Stimulated activated CD4-positive, alpha-beta T cell treated with anti-CD3 and anti-CD28 coated beads, TNF-alpha, amount 100 ng/mL, for 24 hours (primary cell): ENCODE measurements around the gene HOXA4.

Experiments
- DNase-seq, 3 experiments: peaks; one replicate each; pipeline ENCODE4 v3.0.0-alpha.2; 2020; ENCODE audit warnings: low read depth in 3 of 3

The HOXA4 gene

DNA sequence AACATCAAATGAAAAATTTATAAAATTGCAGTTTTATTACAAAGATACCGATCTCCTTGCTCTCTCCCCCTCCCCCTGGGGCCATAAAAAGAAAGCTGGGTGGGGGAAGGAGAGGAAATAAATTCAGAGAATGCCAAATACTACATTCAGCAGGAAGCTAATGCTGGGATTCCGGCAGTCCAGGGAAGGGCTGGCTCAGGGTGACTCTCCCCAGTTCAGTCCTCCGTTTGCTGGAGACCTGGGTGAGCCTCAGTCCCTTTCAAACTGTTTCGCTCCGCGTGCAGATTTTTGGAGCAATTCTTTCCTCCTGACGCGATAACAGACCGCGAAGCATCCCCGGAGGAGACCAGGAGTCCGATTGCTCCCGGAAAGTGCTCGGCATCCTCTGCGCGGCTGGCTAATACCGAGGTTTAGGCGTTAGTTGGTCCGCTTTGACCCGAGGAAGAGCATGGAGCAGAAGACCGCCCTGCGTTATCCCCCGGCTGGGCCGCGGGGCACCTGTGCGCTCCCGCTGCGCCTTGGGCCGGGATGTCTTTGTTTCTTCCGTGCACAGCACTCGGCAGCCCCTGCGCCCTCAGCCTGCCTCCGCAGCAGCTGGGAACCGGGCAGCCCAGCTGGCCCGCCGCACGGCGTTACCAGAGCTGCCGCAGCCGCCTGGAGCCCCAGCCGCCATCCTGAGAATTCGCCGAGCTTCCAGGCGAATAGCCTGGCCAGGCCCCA, 24.2 kb downstream of the HOXA4 start:
- no peak for DNase-seq

DNA sequence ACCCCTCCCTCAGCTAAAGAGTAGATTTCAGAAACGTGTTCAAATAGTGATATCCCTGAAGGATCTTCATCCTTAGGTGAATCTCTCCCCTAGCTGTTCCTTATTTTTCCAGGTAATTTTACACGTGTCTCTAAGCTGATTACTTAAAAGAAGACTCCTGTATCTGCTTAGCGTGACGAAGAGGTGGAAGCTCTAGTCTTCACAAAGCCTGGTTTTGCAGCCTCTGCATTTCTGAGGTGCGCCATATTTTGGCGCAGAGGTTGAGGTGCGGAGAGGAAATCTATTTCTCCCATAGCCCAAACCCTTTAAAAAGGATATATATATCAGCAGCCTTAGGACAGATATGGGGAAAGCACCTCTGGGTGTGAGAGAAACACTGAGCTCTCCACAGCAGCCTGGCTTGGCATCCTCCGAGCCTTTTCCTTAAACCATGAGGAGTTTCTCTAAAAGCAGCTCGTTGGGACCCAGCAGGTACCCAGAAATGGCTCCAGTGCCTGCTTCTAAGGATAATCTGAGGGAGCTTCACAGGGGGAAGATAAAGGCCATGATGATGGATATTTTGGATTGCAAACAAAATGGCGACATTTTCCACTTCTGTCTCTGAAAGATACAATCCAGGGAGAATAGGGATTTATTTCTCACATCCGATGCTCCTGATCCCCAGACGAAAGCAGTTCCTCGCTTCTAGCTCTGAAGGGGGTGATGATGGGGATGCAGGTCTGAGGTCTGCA, 25.1 kb downstream of the HOXA4 start:
- DNase-seq = no peak

- no peak for DNase-seq
These were observed 26.1 kb downstream of the HOXA4 start for GRCh38 chr7:27104341-27105058.

- DNase-seq = no peak
These were observed 26.9 kb downstream of the HOXA4 start for GRCh38 chr7:27103489-27104226.

DNA sequence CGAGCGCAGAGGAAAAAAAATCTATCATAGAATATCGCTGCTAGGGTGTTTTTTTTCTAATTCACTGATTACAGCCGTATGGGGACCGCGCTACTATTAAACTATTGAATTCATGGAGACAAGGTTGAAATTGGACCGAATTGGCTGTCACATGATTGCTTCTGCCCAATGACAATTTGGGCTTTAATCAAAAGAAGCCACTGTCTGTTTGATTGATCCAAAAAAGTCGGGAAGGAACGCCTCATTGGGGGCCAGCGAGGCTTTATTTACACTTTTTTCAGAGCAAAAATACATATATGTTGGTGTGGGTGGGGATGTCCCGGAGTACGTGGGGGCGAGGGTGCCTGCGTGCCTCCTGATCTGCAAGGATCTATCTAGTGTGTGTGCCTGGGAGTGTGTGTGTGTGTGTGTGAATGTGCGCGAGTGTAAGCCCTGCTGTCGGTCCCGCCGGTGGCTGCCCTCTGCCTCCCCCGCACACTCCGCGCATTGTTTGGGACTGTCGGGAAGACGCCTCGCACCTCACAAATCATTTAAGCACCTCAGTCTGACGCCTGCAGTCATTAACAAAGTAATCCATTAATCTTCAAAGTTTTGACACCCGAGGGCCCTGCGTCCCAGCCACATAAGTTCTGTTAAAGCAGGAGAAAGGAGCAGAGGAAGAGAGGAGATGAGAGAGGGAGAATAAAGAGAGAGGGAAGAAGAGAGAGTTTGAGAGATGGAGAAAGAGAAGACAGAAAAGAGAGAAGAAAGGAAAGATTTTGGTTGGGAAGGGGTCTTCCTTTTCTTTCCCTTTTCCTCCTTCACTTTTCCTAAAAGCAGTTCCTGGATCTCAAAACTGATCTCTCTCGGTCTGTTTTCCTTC, 27.7 kb downstream of the HOXA4 start, which contains the start of gene HOXA2:
HOXA2 (minus strand) TSS at position 103 of the 862 bp plus-strand sequence. CDS start 183 bp downstream, outside the sequence.
- DNase-seq = no peak

- DNase-seq = no peak
These were observed 28.5 kb downstream of the HOXA4 start for GRCh38 chr7:27101957-27102580.

- no peak for DNase-seq
These were observed 29.2 kb downstream of the HOXA4 start for GRCh38 chr7:27101171-27101956.

DNA sequence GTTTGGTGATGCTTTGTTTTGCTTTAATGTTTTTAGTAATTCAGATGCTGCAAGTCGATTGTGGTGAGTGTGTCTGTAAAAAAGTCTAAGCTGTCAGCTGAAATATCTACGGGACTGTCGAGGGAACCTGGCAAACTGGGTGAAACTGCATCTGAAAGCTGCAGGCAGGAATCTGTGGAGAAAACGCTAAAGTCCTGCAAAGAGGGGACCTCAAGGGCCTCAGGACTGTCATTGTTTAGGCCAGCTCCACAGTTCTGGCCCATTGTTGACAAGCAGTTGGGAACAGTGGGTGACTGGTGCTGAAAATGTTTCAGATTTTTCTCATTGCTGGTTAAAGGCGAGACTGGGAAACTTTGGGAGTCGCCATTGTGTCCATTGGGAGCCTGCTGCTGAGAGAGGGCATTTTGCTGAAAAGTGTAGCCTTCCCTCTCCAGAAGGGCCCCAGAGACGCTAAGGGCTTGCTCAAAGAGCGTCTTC, 29.8 kb downstream of the HOXA4 start:
- DNase-seq = no peak

- DNase-seq = no peak
These were observed 30.8 kb downstream of the HOXA4 start for GRCh38 chr7:27099453-27100370.

DNA sequence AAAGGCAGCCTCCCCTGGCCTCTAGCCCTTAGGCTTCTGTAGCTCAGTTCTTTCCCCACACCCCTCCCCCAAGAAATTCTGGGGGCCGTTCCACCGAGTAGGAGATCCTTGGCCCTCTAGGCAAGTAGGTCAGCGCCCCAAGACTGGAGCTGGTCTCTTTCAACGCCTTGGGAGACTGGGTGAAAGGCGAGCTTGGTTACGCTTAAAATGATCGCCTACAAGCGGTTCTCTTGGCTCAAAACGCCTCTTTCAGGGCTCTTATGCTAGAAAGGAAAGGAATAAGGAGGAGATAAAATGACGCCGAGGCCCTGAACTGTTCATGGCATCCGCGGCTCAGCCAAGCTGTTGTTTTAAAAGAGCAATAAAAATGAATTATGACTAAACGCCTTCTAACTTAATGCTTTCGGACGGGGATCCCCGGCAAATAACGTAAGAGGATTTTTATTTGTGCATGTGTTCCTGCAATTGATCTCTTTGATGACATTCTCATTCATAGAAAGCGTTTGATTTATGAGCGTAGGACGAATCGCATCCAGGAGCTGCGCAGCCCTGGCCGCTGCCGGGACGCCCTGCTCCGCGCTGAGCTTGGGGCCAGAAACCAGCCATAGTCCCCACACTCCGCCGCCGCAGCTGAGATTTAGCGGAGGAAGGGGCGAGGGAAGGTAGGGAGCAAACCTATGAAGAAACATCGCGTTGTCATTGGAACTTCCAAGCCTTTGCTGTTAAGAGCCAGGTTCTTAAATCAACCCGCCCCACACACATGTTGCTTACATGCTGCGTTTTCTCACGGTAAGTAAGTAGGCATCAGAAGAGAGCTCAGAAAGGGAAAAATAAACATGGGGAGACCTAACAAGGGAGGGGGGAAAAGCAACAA, 31.7 kb downstream of the HOXA4 start:
- no peak for DNase-seq

DNA sequence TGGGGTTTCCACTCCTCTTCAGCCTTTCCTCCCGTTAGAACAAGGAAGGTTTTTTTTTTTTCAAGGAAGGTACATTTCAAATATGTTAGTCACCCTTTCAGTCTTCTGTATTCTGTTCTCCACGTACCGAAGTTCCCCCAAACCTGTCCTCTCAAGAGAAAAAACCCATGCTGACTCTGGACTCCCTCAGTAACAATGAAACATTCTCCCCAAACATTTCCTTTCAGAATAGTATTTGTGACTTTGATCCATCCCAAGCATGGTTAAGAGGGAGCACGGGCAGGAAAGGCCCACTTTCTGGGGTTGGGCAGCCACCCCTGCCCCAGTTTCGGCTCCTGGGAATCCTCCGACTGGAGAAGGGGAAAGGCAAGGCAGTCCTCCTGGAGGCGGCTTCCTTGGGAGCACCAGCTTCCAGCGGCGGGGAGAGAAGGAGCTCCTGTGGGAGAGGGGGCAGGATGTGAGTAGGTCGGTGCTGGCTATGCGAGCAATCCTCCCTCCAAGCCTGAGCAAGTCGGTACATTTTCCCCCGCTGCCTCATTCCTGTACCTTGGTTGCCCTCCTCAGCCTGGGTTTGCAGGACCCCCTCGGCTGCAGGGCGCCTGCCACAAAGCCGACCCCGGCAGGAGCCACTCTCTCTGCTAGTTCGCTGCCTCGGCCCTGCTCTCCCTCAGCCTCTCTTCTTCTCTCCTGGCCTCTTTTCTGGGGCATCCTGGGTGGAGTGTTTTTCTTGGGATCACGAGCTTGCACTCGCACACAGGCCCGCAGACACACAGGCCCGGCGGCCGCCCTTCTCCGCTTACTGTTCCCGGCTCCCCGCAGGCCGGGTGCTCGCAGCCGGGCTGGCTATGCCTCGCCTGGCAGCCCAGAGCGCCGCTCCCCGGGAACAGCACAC, 32.6 kb downstream of the HOXA4 start:
- DNase-seq = no peak

DNA sequence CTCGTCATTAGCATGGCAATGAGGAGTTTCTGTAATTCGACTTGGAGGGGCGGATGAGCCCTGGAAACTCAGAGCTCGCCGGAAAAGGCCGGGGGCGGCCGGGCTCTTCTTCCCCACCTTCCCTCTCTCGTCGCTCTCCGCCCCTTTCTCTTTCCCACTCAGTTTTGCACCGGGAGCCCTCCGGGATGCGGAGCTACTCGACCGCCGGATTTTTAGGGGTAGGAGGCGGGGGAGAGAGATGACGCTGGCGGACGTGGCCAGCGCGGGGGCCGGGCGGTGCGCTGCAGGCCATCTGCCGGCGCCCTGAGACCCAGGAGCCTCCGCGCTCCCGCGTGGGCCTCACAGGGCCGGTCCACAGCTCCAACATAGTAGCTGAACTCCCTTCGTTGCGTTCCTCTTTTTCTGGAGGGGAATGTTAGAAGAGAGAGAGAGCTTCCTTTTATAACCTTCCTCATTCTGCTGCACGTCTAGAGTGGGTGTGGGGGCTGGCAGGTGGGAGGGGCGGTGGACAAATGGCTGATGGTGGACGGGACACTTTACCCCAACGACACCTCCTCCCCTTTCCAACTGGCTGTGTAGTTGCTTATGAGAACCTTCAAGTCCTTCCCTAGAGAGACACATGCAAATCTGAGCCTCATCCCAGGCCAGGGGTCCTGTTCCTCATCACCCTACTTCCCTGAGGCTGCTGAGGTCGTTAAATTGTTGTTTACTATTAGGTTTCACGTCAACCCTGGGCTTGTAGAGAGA, 33.6 kb downstream of the HOXA4 start:
- no peak for DNase-seq

- DNase-seq = peak; percentile 50 to 68 (median 50)
These were observed 34.4 kb downstream of the HOXA4 start, which contains the start of gene HOXA1 for GRCh38 chr7:27095897-27096767. TSS of gene HOXA1 (minus strand) at chr7:27096000. CDS start at chr7:27095912, 88 bp downstream.
